ENCODE results near the gene UGT3A2. TPM values are rescaled to one million over a fixed set of nuclear protein-coding genes. Genes with fewer than 3 reads are reported as not detected.
"Not testable (repeated sequence)": the region's sequence is repeated elsewhere in the genome, so short reads cannot be mapped to it uniquely, and the experiment has no call there.

The UGT3A2 gene
- total and polyA plus RNA-seq, 4 donors, result 0.14 to 0.65 (median 0.18) TPM

DNA sequence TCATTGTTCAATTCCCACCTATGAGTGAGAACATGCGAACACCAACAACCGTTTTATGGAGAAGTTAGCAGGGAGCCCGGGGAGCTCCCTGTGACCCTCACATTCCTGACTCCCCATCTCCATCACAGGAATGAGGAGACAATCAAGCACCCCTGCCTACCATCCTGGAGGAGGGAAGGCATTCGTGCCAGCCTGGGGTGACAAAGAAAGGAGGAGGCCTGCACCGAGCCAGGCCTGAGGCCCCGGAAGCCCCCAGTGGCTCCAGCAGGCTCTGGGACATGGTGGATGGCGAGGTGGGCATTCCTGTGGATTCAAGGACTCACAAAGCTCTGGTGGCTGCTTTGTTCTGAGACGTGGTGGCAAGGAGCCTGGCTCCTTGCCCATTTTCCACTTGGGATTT lies 39.0 kb downstream of the UGT3A2 start:
- TF ChIP-seq CTCF (IDR thresholded peaks at IDR 0.05; ENCODE audit: low read depth, low read length, missing input control) (no peak), SP1 (IDR thresholded peaks at IDR 0.05) (no peak), TAF1 (conservative IDR thresholded peaks at IDR 0.05) (no peak), NR2F2 (IDR thresholded peaks at IDR 0.05) (no peak), EGR1 (IDR thresholded peaks at IDR 0.05; ENCODE audit: low read depth in 2 of 2) (no peak), RAD21 (IDR thresholded peaks at IDR 0.05) (no peak), YY1 (IDR thresholded peaks at IDR 0.05) (no peak), FOXA2 (IDR thresholded peaks at IDR 0.05) (no peak), JUND (IDR thresholded peaks at IDR 0.05) (no peak), HNF4G (IDR thresholded peaks at IDR 0.05) (no peak)
- TF ChIP-seq, protein P1, sequence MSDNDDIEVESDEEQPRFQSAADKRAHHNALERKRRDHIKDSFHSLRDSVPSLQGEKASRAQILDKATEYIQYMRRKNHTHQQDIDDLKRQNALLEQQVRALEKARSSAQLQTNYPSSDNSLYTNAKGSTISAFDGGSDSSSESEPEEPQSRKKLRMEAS (IDR thresholded peaks at IDR 0.05), result no peak
- Histone ChIP-seq H3K27me3 (ENCODE audit: control insufficient read depth in 4 of 4, insufficient read depth in 4 of 4, low read length in 3 of 4) (no peaks in the 10 kb centered on the region), H3K9ac (ENCODE audit: low read depth in 1 of 2, low read length in 2 of 2) (no peak overlapping the region), H3K9me3 (ENCODE audit: control insufficient read depth in 4 of 4, low read length in 3 of 4) (no peaks in the 10 kb centered on the region), H3K4me1 (ENCODE audit: control insufficient read depth in 4 of 4, insufficient read depth in 4 of 4, low read length in 3 of 4) (no peaks in the 10 kb centered on the region), H3K27ac (ENCODE audit: low read depth in 1 of 2, low read length in 2 of 2) (no peak overlapping the region), H3K36me3 (ENCODE audit: control insufficient read depth in 4 of 4, insufficient read depth in 3 of 4, low read depth in 1 of 4, low read length in 3 of 4) (no peaks in the 10 kb centered on the region), H3K4me3 (ENCODE audit: low read depth in 1 of 3, low read length in 3 of 3) (no peak overlapping the region)
- 93% methylated on average over 8 of the region's 8 CpGs for WGBS
- DNase-seq (ENCODE audit: low spot score), result no peak

- Histone ChIP-seq H3K27ac (ENCODE audit: low read depth in 1 of 2, low read length in 2 of 2) (no peak overlapping the region), H3K27me3 (ENCODE audit: control insufficient read depth in 4 of 4, insufficient read depth in 4 of 4, low read length in 3 of 4) (no peaks in the 10 kb centered on the region), H3K4me3 (ENCODE audit: low read depth in 1 of 3, low read length in 3 of 3) (no peak overlapping the region), H3K36me3 (ENCODE audit: control insufficient read depth in 4 of 4, insufficient read depth in 3 of 4, low read depth in 1 of 4, low read length in 3 of 4) (no peaks in the 10 kb centered on the region), H3K9me3 (ENCODE audit: control insufficient read depth in 4 of 4, low read length in 3 of 4) (no peaks in the 10 kb centered on the region), H3K4me1 (ENCODE audit: control insufficient read depth in 4 of 4, insufficient read depth in 4 of 4, low read length in 3 of 4) (no peaks in the 10 kb centered on the region), H3K9ac (ENCODE audit: low read depth in 1 of 2, low read length in 2 of 2) (no peak overlapping the region)
- 80% methylated on average over 6 of the region's 6 CpGs for WGBS
- TF ChIP-seq JUND (IDR thresholded peaks at IDR 0.05) (no peak), GABPA (IDR thresholded peaks at IDR 0.05 in 1 of 2, conservative IDR thresholded peaks at IDR 0.05 in 1 of 2) (no peak), FOXA2 (IDR thresholded peaks at IDR 0.05) (no peak), TAF1 (conservative IDR thresholded peaks at IDR 0.05) (no peak), SP1 (IDR thresholded peaks at IDR 0.05) (no peak), FOXA1 (IDR thresholded peaks at IDR 0.05) (no peak), CTCF (IDR thresholded peaks at IDR 0.05; ENCODE audit: low read depth, low read length, missing input control) (no peak), RXRA (IDR thresholded peaks at IDR 0.05) (no peak), ZBTB33 (IDR thresholded peaks at IDR 0.05) (no peak)
- TF ChIP-seq, protein P2, sequence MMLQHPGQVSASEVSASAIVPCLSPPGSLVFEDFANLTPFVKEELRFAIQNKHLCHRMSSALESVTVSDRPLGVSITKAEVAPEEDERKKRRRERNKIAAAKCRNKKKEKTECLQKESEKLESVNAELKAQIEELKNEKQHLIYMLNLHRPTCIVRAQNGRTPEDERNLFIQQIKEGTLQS (IDR thresholded peaks at IDR 0.05), result no peak
- DNase-seq (ENCODE audit: low spot score), result no peak
Observed at GRCh38 chr5:36026706-36027465, 39.8 kb downstream of the UGT3A2 start.

DNA sequence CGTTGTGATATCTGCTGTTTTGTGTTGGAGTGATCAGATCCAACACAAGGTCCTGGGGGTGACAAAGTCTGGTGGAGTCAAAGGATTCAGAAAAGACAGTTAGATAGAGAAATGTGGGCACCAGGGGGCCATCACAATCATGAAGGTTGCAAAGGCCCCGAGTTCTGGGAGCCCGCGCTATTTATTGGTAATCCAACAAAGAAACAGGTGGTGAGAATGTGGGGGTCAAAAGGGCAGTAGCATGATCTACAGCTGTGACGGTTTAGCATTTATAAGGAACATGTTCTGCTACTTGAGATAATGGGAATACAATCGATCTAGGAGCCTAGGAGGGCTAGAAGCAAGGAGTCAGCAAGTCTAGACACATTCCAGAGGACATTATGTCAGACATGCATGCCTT lies 44.4 kb downstream of the UGT3A2 start:
- H3K9me3 ChIP-seq (ENCODE audit: control insufficient read depth in 4 of 4, low read length in 3 of 4); H3K4me1 ChIP-seq (ENCODE audit: control insufficient read depth in 4 of 4, insufficient read depth in 4 of 4, low read length in 3 of 4); DNase-seq (ENCODE audit: low spot score); H3K27ac ChIP-seq (ENCODE audit: low read depth in 1 of 2, low read length in 2 of 2); H3K27me3 ChIP-seq (ENCODE audit: control insufficient read depth in 4 of 4, insufficient read depth in 4 of 4, low read length in 3 of 4); H3K36me3 ChIP-seq (ENCODE audit: control insufficient read depth in 4 of 4, insufficient read depth in 3 of 4, low read depth in 1 of 4, low read length in 3 of 4); H3K9ac ChIP-seq (ENCODE audit: low read depth in 1 of 2, low read length in 2 of 2); H3K4me3 ChIP-seq (ENCODE audit: low read depth in 1 of 3, low read length in 3 of 3): not testable (repeated sequence)
- WGBS, result 83% methylated on average over 6 of the region's 6 CpGs

- H3K27ac ChIP-seq (ENCODE audit: low read depth in 1 of 2, low read length in 2 of 2); H3K27me3 ChIP-seq (ENCODE audit: control insufficient read depth in 4 of 4, insufficient read depth in 4 of 4, low read length in 3 of 4); H3K9me3 ChIP-seq (ENCODE audit: control insufficient read depth in 4 of 4, low read length in 3 of 4); H3K9ac ChIP-seq (ENCODE audit: low read depth in 1 of 2, low read length in 2 of 2); DNase-seq (ENCODE audit: low spot score); H3K4me3 ChIP-seq (ENCODE audit: low read depth in 1 of 3, low read length in 3 of 3); H3K36me3 ChIP-seq (ENCODE audit: control insufficient read depth in 4 of 4, insufficient read depth in 3 of 4, low read depth in 1 of 4, low read length in 3 of 4): not testable (repeated sequence)
- peaks cover 0 to 16% (median 10%) of the 10 kb centered on the region in 4 donors for H3K4me1 ChIP-seq (ENCODE audit: control insufficient read depth in 4 of 4, insufficient read depth in 4 of 4, low read length in 3 of 4)
- 89% methylated on average over 5 of the region's 5 CpGs for WGBS
Observed at GRCh38 chr5:36019584-36019983, 47.1 kb downstream of the UGT3A2 start.
